NT2/D1 (cell line): ENCODE results near the gene ZNF566.

Source experiments
- YY1 ChIP-seq: IDR thresholded peaks from 2 replicates; pipeline ENCODE4 v1.6.1; 2011; ENCODE audit not compliant: insufficient read length, insufficient read depth
- ZNF274 ChIP-seq: IDR thresholded peaks from 2 replicates; pipeline ENCODE4 v1.6.1; 2011; ENCODE audit warnings: mild to moderate bottlenecking, low read depth, low read length

DNA sequence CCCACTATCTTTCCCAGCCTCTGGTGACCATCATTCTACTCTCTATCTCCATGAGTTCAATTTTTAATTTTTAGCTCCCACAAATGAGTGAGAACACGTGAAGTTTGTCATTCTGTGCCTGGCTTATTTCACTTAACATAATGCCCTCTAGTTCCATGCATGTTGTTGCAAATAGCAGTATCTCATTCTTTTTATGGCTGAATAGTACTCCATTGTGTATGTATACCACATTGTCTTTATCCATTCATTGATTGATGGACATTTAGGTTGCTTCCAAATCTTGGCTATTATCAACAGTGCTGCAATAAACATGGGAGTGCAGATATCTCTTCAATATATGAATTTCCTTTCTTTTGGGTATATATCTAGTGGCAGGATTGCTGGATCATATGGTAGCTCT lies 48.0 kb downstream of the ZNF566 start:
- TF ChIP-seq ZNF274 (no peak), YY1 (no peak)
